Neural progenitor cell (in vitro differentiated cells): ENCODE measurements around the gene ZBTB6.

Experiments
- EZH2 ChIP-seq: fragments of 200-600 bp; sonication (generic); IDR thresholded peaks from 2 replicates; pipeline ENCODE4 v1.6.1; 2017; ENCODE audit warnings: antibody characterized with exemption, mild to moderate bottlenecking, moderate library complexity
- TF ChIP-seq, protein P1 (sequence below): fragments of 200-600 bp; sonication (generic); IDR thresholded peaks from 2 replicates; pipeline ENCODE4 v1.5.1; 2017; ENCODE audit warnings: antibody characterized with exemption, mild to moderate bottlenecking

DNA sequence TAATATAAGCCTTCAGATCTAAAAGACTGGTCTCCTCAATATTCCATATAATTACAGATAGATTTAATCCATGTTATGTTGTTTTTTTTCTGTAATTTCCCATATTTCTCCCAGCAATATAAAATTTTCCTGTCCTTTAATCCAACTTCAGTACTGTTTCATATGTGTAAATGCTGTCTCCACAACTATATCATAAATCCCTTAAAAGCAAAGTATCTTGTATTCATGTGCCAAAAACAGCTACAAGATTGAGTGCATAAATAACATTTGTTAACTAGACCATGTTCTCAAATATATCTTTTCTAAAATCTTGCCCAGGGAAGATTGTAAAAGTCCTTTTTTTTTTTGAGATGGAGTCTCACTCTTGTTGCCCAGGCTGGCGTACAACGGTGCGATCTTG is 49.7 kb downstream of the ZBTB6 start:
- TF ChIP-seq, protein P1, sequence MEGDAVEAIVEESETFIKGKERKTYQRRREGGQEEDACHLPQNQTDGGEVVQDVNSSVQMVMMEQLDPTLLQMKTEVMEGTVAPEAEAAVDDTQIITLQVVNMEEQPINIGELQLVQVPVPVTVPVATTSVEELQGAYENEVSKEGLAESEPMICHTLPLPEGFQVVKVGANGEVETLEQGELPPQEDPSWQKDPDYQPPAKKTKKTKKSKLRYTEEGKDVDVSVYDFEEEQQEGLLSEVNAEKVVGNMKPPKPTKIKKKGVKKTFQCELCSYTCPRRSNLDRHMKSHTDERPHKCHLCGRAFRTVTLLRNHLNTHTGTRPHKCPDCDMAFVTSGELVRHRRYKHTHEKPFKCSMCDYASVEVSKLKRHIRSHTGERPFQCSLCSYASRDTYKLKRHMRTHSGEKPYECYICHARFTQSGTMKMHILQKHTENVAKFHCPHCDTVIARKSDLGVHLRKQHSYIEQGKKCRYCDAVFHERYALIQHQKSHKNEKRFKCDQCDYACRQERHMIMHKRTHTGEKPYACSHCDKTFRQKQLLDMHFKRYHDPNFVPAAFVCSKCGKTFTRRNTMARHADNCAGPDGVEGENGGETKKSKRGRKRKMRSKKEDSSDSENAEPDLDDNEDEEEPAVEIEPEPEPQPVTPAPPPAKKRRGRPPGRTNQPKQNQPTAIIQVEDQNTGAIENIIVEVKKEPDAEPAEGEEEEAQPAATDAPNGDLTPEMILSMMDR = no peak
- TF ChIP-seq EZH2 = no peak
